IMR-90 (cell line): Measurements from ENCODE around the gene NPM1. TPM values are rescaled to one million over a fixed set of nuclear protein-coding genes. Genes with fewer than 3 reads are reported as not detected.

ENCODE experiments used
- ATAC-seq: fragments of 200-7000 bp; cut with Tn5 transposase; 2 replicates; pipeline ENCODE4 v1.9.1; 2020; ENCODE audit warnings: low read depth, mild to moderate bottlenecking, moderate library complexity
- BruUV-seq: library from RNA; stranded (reverse); fragments of 400-500 nt; replicated peaks from 2 replicates; lab custom pipeline; 2021; lab: Mats Ljungman, UMichigan
- CTCF ChIA-PET: fragments of 300-600 bp; formaldehyde crosslinking; extraction: SDS; loops from one replicate; lab custom pipeline; 2021; ENCODE audit warnings: antibody characterized with exemption; lab: Yijun Ruan, JAX
- POLR2A ChIA-PET: fragments of 300-600 bp; sonication (Branson Sonifier 250); formaldehyde crosslinking; loops from one replicate; lab custom pipeline; 2022; ENCODE audit warnings: antibody characterized with exemption; ENCODE audit not compliant: unreplicated experiment; lab: Charles Lee
- DNase-seq: peaks from one replicate; pipeline ENCODE4 v3.0.0; 2013
- H2AFZ ChIP-seq: replicated peaks from 2 replicates; pipeline ENCODE3; 2013; ENCODE audit warnings: low read length, mild to moderate bottlenecking; ENCODE audit not compliant: poor library complexity
- H2AK5ac ChIP-seq: 2 replicates; pipeline ENCODE4 v1.6.1; 2013; ENCODE audit warnings: low read depth, low read length, inconsistent platforms
- H2AK9ac ChIP-seq: replicated peaks from 2 replicates; pipeline ENCODE3; 2013; ENCODE audit warnings: mild to moderate bottlenecking, low read depth, low read length, moderate library complexity; ENCODE audit not compliant: poor library complexity
- H2BK120ac ChIP-seq: 2 replicates; pipeline ENCODE4 v1.6.1; 2013; ENCODE audit warnings: low read depth, low read length, inconsistent platforms
- H2BK15ac ChIP-seq: 3 replicates; pipeline ENCODE4 v1.6.1; 2013; ENCODE audit warnings: low read depth, low read length, inconsistent platforms
- H2BK20ac ChIP-seq: 2 replicates; pipeline ENCODE4 v1.6.1; 2013; ENCODE audit warnings: low read depth, mild to moderate bottlenecking, inconsistent platforms, low read length, moderate library complexity
- H2BK5ac ChIP-seq: 2 replicates; pipeline ENCODE4 v1.6.1; 2013; ENCODE audit warnings: mild to moderate bottlenecking, low read depth, low read length, inconsistent platforms; ENCODE audit not compliant: poor library complexity, severe bottlenecking
- H3K14ac ChIP-seq: replicated peaks from 2 replicates; pipeline ENCODE4 v1.6.1; 2013; ENCODE audit warnings: low read depth, low read length, inconsistent platforms
- H3K18ac ChIP-seq: 2 replicates; pipeline ENCODE4 v1.6.1; 2013; ENCODE audit warnings: low read depth, low read length, control low read depth
- H3K23ac ChIP-seq: 2 replicates; pipeline ENCODE4 v1.6.1; 2013; ENCODE audit warnings: low read depth, low read length, inconsistent platforms
- H3K27ac ChIP-seq: 2 replicates; pipeline ENCODE4 v1.5.1; 2013; ENCODE audit warnings: mild to moderate bottlenecking, control low read depth, low read length; ENCODE audit not compliant: insufficient read depth
- H3K27me3 ChIP-seq: 2 replicates; pipeline ENCODE4 v1.6.1; 2013; ENCODE audit warnings: low read length; ENCODE audit not compliant: control insufficient read depth, insufficient read depth
- H3K36me3 ChIP-seq: 2 replicates; pipeline ENCODE4 v1.6.1; 2013; ENCODE audit warnings: low read length, mixed read lengths; ENCODE audit not compliant: control insufficient read depth, insufficient read depth
- H3K4ac ChIP-seq: 2 replicates; pipeline ENCODE4 v1.6.1; 2013; ENCODE audit warnings: low read depth, low read length, inconsistent platforms
- H3K4me1 ChIP-seq: 2 replicates; pipeline ENCODE4 v1.6.1; 2013; ENCODE audit warnings: low read length, mixed read lengths; ENCODE audit not compliant: control insufficient read depth, insufficient read depth
- H3K4me2 ChIP-seq: 2 replicates; pipeline ENCODE4 v1.6.1; 2013; ENCODE audit warnings: low read depth, mild to moderate bottlenecking, control low read depth, low read length, moderate library complexity
- H3K4me3 ChIP-seq: 2 replicates; pipeline ENCODE4 v1.5.1; 2013; ENCODE audit warnings: low read depth, mild to moderate bottlenecking, control low read depth, low read length, moderate library complexity; ENCODE audit not compliant: insufficient read depth
- H3K56ac ChIP-seq: 2 replicates; pipeline ENCODE4 v1.6.1; 2013; ENCODE audit warnings: low read length, inconsistent platforms; ENCODE audit not compliant: insufficient read depth; ENCODE audit errors: extremely low read depth
- H3K79me1 ChIP-seq, 2 experiments: 2 replicates each; pipeline ENCODE4 v1.6.1; 2013; ENCODE audit warnings: low read length in 2 of 2, inconsistent platforms in 1 of 2, low read depth in 1 of 2
- H3K9ac ChIP-seq: 2 replicates; pipeline ENCODE4 v1.6.1; 2013; ENCODE audit warnings: low read depth, low read length, control low read depth
- H3K9me1 ChIP-seq: 2 replicates; pipeline ENCODE4 v1.6.1; 2013; ENCODE audit warnings: low read length, inconsistent platforms; ENCODE audit not compliant: insufficient read depth
- H3K9me3 ChIP-seq: 2 replicates; pipeline ENCODE4 v1.6.1; 2013; ENCODE audit warnings: low read length; ENCODE audit not compliant: control insufficient read depth, insufficient read depth
- H4K20me1 ChIP-seq: 2 replicates; pipeline ENCODE4 v1.6.1; 2013; ENCODE audit warnings: low read length, inconsistent platforms; ENCODE audit not compliant: insufficient read depth
- H4K5ac ChIP-seq: 2 replicates; pipeline ENCODE4 v1.6.1; 2013; ENCODE audit warnings: mild to moderate bottlenecking, low read depth, low read length, control low read depth
- H4K8ac ChIP-seq, 2 experiments: 2 replicates each; pipeline ENCODE4 v1.6.1; 2013; ENCODE audit warnings: low read depth in 2 of 2, low read length in 2 of 2, control low read depth in 1 of 2, inconsistent platforms in 1 of 2
- H4K91ac ChIP-seq: 2 replicates; pipeline ENCODE4 v1.6.1; 2013; ENCODE audit warnings: low read depth, low read length, inconsistent platforms; ENCODE audit not compliant: insufficient read depth
- MAZ ChIP-seq: IDR thresholded peaks from 2 replicates; pipeline ENCODE4 v1.6.1; 2012; ENCODE audit warnings: low read depth, mild to moderate bottlenecking, low read length, improper control_type of control experiment, moderate library complexity, borderline replicate concordance
- WGBS, 2 experiments: methylation state at CpG; one replicate each; pipeline versions ENCODE4 v1.1.5 to v1.1.7; 2013; ENCODE audit warnings: missing lambda C conversion rate in 2 of 2; ENCODE audit not compliant: insufficient read length in 1 of 2; ENCODE audit errors: extremely low coverage in 2 of 2; 5-methylcytosine and 5-hydroxymethylcytosine counted together
- dilution Hi-C: fragments of 300-500 bp; cut with HindIII; formaldehyde crosslinking; loops from one replicate; pipeline ENCODE4 v1.14.3; 2018; ENCODE audit warnings: low sequenced_read_pairs; ENCODE audit not compliant: unreplicated experiment
- in situ Hi-C: fragments of 300-500 bp; cut with MboI; formaldehyde crosslinking; loops from 3 replicates; pipeline ENCODE4 v1.14.3; 2019; ENCODE audit warnings: low sequenced_read_pairs, inconsistent platforms, mixed read lengths
- intact Hi-C: fragments of 100-400 bp; cut with micrococcal nuclease; formaldehyde crosslinking; loops from 2 replicates; pipeline ENCODE4 v1.10.0; 2022
- polyA plus RNA-seq, 3 experiments: library from polyadenylated mRNA; depleted of rRNA; stranded (reverse); fragments of >200 nt; gene quantifications; 2 replicates each; pipeline ENCODE4 v1.2.3, GENCODE V29; 2012; ENCODE audit warnings: low replicate concordance in 1 of 3
- total RNA-seq: library from RNA; depleted of rRNA; stranded (reverse); fragments of >200 nt; gene quantifications from 2 replicates; pipeline ENCODE4 v1.2.3, GENCODE V29; 2012

Gene NPM1
- total and polyA plus RNA-seq, 2 of the 4 experiments (the other 2 are of a cell fraction) = 856 to 929 TPM

DNA sequence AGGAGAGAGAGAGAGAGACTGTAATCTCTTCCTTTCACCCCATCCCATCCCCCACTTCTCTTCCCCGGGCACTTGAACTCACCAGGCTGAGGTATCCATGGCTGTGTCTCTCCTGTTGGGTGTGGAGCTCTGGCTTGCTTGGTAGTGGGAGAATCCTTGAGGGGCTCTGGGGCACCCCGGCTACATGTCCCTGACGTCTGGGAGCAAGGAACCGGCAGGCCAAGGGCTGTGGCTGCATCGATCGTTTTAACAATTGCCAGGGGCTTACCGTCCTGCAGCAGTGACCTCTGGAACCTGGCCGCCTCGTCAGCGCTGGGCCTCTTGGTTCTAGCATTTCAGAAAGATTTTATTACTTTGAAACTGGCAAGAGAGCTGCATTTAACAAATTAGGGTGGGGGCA is 61.8 kb downstream of the NPM1 start:
- no TSS peak for BruUV-seq
- DNase-seq (no peak), ATAC-seq (no peak)
- H3K9ac ChIP-seq = no peak overlapping the region
- H3K36me3 ChIP-seq = no peaks in the 10 kb centered on the region
- peaks cover 4% of the 10 kb centered on the region; the same call in 1 of the 2 replicates for H3K9me1 ChIP-seq
- H3K4ac ChIP-seq = no peak overlapping the region
- H2BK15ac ChIP-seq = no peak overlapping the region
- dilution Hi-C loops = no loop called here
- no peak overlapping the region for H2BK5ac ChIP-seq
- H3K14ac ChIP-seq = no peak overlapping the region
- H3K4me3 ChIP-seq = no peak overlapping the region
- H4K91ac ChIP-seq = no peak overlapping the region
- no peaks in the 10 kb centered on the region for H3K79me1 ChIP-seq
- H3K27ac ChIP-seq = no peak overlapping the region
- in situ Hi-C loops = loop anchor here (25.0 kb wide), 1 partner anchor 413 kb away; no protein-coding TSS in a partner anchor
- H3K9me3 ChIP-seq = no peaks in the 10 kb centered on the region
- peaks cover 8% of the 10 kb centered on the region; the same call in 1 of the 2 replicates for H3K4me1 ChIP-seq
- CTCF ChIA-PET = interaction anchor here (0.5 to 0.7 kb wide), 2 partner anchors 10 to 501 kb away, joined by 3 to 4 read pairs; no protein-coding TSS in a partner anchor
- H3K4me2 ChIP-seq = no peak overlapping the region
- no peak overlapping the region for H3K23ac ChIP-seq
- no peak overlapping the region for H2BK20ac ChIP-seq
- no peaks in the 10 kb centered on the region; the same call in 1 of the 2 replicates for H3K27me3 ChIP-seq
- no peak overlapping the region for H2AK5ac ChIP-seq
- H2BK120ac ChIP-seq = no peak overlapping the region
- WGBS, 2 experiments = 80% methylated on average over 3 of the region's 10 CpGs; no CpG with 5 or more reads in 1 of the 2 experiments
- no peak overlapping the region for H4K5ac ChIP-seq
- no peaks in the 10 kb centered on the region for H4K20me1 ChIP-seq
- POLR2A ChIA-PET = no interaction called here
- H2AK9ac ChIP-seq = no peak overlapping the region
- intact Hi-C loops = no loop called here
- H3K56ac ChIP-seq = no peak overlapping the region
- H2AFZ ChIP-seq = no peak overlapping the region
- no peak overlapping the region; a peak in 1 of 4 replicates for H4K8ac ChIP-seq
- H3K18ac ChIP-seq = no peak overlapping the region
- no peak for TF ChIP-seq MAZ
